Bronchial epithelial cell (primary cell): Measurements from ENCODE around the gene SRMS. TPM values are rescaled to one million over a fixed set of nuclear protein-coding genes. Genes with fewer than 3 reads are reported as not detected.
"Not testable (repeated sequence)": the region's sequence is repeated elsewhere in the genome, so short reads cannot be mapped to it uniquely, and the experiment has no call there.

ENCODE experiments used
- DNase-seq: peaks from one replicate; pipeline ENCODE4 v3.0.0-alpha.2; 2010; ENCODE audit warnings: low read depth
- FAIRE-seq: peaks from 2 replicates; lab custom pipeline; 2011; peaks lifted over from hg19 to GRCh38; lab: Jason Lieb, UNC
- H3K27me3 ChIP-seq: 2 replicates; pipeline ENCODE4 v1.5.1; 2011; ENCODE audit warnings: low read length; ENCODE audit not compliant: control insufficient read depth, insufficient read depth
- H3K36me3 ChIP-seq: 2 replicates; pipeline ENCODE4 v1.5.1; 2011; ENCODE audit warnings: low read length; ENCODE audit not compliant: control insufficient read depth, insufficient read depth
- H3K4me3 ChIP-seq: 2 replicates; pipeline ENCODE4 v1.5.1; 2011; ENCODE audit warnings: mild to moderate bottlenecking, low read depth, low read length, control low read depth
- CTCF ChIP-seq: IDR thresholded peaks from 2 replicates; pipeline ENCODE4 v1.5.1; 2011; ENCODE audit warnings: mild to moderate bottlenecking, moderate library complexity, low read length, control low read depth, inconsistent platforms; ENCODE audit not compliant: insufficient read depth, severe bottlenecking
- total RNA-seq: library from RNA; depleted of rRNA; stranded (reverse); fragments of >200 nt; gene quantifications from 2 replicates; pipeline ENCODE4 v1.2.1, GENCODE V29; 2014

SRMS gene
- total RNA-seq, 1 donor from 2014 or later = 0.79 TPM

DNA sequence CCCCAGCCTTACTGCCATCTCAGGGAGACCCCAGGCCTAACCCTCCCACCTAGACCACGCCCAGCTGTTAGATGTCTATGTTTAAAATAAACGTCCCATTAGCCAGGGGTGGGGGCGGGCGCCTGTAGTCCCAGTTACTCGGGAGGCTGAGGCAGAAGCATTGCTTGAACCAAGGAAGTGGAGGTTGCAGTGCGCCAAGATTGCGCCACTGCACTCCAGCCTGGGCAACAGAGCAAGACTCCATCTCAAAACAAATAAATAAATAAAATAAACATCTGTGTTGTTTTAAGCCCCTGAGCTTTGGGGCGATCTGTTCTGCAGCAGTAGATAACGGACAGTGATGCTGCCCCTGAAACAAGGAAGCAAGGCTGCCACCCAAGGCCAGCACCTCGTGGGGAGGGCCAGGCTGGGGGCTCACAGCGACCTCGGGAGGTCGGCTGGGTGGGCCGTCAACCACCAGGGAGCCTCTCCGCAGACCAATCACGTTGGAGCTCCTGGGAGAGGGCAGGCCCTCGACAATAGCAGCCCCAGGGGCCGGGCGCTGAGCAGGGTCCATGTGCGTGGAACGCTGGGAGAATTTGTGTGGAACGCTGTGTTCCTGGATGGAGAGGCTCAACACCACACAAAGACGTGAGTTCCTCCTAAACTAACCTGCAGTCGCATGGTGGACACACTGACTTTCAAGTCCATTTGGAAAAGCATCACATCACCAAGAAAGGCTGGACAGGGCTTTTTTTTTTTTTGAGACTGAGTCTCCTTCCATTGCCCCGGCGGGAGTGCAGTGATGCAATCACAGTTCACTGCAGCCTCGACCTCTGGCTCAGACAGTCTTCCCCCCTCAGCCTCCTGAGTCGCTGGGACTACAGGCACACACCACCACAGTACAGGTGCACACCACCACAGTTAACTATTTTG lies 27.5 kb upstream of the SRMS start:
- Histone ChIP-seq H3K27me3 (no peaks in the 10 kb centered on the region), H3K4me3 (no peak overlapping the region), H3K36me3 (peaks cover 3% of the 10 kb centered on the region)
- DNase-seq (no peak), FAIRE-seq (no peak)
- TF ChIP-seq CTCF = no peak

DNA sequence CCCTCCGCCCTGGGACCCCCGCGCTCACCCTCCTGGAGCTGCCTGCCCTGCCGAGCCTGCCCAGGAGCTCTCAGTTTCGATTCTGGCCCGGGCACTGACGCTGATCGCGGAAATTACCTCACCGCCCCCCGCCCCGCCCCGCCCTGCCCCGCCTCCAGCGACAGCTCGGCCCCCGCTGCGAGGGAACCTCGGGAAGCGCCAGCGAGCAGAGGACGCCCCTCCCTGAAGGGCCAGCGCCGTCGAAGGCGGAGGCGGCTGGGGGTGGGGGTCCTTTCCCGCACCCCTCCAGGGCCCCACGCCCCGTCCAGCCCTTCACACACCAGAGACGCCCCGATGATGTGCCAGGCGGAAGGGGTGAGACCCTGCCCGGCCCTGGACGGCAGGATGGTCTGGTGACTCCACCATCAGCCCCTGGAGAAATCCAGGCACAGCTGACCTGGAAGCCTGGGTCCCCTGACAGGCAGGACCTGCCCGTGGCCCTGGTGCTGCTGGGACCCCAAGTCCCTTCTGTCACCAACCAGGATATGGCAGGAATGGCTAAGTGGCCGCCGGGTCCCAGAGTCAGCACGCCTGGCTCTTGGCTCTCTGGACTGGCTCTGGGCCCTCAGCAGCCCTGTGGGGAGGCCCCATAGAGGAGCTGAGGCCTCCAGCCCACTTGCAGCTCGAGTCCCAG lies 26.7 kb upstream of the SRMS start, which contains the start of gene HELZ2:
HELZ2 (minus strand) TSS at position 84 of the 673 bp plus-strand sequence. CDS start 1,854 bp downstream, outside the sequence.
- DNase-seq (peak; percentile 20), FAIRE-seq (no peak)
- Histone ChIP-seq H3K4me3 (peak within 1 kb of the TSS; percentile 75), H3K36me3 (peaks cover 3% of the 10 kb centered on the region), H3K27me3 (no peaks in the 10 kb centered on the region)
- TF ChIP-seq CTCF = no peak

GRCh38 chr20:63573647-63574131 lies 26.1 kb upstream of the SRMS start:
- peak overlapping the region; percentile 75 for H3K4me3 ChIP-seq
- no peak for TF ChIP-seq CTCF
- H3K36me3 ChIP-seq = peaks cover 4% of the 10 kb centered on the region
- FAIRE-seq (no peak), DNase-seq (no peak)
- H3K27me3 ChIP-seq = no peaks in the 10 kb centered on the region

DNA sequence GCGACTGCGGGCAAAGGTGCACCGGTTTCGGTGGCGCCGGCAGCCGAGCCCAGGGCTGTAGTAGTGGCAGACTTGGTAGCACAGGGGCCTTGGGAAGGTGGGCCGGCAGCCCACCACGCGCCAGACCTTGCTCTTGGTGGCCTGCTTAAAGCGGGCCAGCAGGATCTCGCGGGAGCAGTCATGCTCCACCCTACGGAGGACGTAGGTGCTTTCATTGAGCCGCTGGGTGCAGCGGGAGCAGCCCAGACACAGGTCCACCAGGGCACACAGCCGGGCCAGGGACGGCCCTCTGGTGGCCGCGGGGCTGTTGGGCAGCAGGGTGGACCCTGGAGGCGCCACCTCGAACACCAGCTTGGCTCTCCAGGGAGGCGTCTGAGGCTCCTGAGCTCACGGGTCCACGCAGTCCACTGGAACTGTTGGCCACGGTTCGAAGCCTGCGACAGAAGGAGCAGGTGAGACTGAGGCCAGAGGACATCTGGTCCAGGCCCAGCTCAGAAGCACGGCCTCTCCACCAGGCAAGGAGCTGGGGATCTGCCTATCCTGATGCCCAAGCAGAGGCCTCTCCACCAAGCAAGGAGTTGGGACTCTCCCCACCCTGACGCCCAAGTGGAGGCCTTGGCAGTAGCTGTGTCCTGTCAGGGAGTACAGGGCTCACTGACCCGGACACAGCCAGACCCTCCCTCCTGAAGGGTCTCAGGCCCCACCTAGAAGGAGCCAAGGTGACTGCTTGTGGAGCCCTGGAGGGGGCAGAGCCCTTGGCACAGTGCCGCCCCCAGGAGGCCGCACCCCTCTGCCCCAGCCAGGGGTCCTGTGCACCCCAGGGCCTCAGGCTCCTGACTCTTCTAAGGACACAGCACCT lies 25.5 kb upstream of the SRMS start:
- Histone ChIP-seq H3K27me3 (no peaks in the 10 kb centered on the region), H3K36me3 (peaks cover 4% of the 10 kb centered on the region), H3K4me3 (peak overlapping the region; percentile 75)
- peak; percentile 15 for TF ChIP-seq CTCF
- FAIRE-seq (no peak), DNase-seq (no peak)

GRCh38 chr20:63572071-63572787 lies 24.7 kb upstream of the SRMS start:
- DNase-seq = no peak
- Histone ChIP-seq H3K4me3 (no peak overlapping the region), H3K36me3 (peaks cover 4% of the 10 kb centered on the region), H3K27me3 (no peaks in the 10 kb centered on the region)
- no peak for TF ChIP-seq CTCF
- FAIRE-seq = no peak

DNA sequence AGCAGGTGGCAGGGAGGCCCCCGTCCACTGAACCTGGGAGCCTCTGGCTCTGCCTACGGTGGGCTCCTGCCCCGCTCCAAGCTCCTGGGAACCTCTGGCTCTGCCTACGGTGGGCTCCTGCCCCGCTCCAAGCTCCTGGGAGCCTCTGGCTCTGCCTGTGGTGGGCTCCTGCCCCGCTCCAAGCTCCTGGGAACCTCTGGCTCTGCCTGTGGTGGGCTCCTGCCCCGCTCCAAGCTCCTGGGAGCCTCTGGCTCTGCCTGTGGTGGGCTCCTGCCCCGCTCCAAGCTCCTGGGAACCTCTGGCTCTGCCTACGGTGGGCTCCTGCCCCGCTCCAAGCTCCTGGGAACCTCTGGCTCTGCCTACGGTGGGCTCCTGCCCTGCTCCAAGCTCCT lies 23.5 kb upstream of the SRMS start:
- H3K4me3 ChIP-seq, DNase-seq, FAIRE-seq, H3K36me3 ChIP-seq, H3K27me3 ChIP-seq: not testable (repeated sequence)
